Measurements from ENCODE around the gene THSD7B. TPM values are rescaled to one million over a fixed set of nuclear protein-coding genes. Genes with fewer than 3 reads are reported as not detected.

THSD7B gene
- total and polyA plus RNA-seq, 9 of the 15 experiments (the other 6 are each of a cell fraction or from before 2014, with no cell fraction given): not detected

DNA sequence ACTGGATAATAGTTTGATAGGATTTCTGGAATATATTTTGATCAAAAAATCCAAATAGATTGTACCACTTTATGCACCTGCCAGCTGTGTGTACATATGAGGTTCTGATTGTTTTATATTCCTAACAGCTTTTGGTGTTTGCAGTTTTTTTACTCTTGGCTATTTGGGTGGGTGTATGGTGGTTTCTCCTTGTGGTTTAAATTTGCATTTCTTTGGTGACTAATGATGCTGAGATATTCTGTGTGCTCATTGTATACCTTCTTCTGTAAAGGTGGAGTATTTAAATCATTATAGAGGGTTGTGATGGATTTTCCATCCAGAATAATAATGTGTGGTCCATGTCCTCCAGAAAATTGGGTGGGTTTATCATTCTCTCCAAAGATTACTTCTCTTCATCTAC is 372.9 kb downstream of the THSD7B start (continued):
- TF ChIP-seq, protein P1, sequence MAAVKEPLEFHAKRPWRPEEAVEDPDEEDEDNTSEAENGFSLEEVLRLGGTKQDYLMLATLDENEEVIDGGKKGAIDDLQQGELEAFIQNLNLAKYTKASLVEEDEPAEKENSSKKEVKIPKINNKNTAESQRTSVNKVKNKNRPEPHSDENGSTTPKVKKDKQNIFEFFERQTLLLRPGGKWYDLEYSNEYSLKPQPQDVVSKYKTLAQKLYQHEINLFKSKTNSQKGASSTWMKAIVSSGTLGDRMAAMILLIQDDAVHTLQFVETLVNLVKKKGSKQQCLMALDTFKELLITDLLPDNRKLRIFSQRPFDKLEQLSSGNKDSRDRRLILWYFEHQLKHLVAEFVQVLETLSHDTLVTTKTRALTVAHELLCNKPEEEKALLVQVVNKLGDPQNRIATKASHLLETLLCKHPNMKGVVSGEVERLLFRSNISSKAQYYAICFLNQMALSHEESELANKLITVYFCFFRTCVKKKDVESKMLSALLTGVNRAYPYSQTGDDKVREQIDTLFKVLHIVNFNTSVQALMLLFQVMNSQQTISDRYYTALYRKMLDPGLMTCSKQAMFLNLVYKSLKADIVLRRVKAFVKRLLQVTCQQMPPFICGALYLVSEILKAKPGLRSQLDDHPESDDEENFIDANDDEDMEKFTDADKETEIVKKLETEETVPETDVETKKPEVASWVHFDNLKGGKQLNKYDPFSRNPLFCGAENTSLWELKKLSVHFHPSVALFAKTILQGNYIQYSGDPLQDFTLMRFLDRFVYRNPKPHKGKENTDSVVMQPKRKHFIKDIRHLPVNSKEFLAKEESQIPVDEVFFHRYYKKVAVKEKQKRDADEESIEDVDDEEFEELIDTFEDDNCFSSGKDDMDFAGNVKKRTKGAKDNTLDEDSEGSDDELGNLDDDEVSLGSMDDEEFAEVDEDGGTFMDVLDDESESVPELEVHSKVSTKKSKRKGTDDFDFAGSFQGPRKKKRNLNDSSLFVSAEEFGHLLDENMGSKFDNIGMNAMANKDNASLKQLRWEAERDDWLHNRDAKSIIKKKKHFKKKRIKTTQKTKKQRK (IDR thresholded peaks at IDR 0.05; ENCODE audit: borderline replicate concordance, low read depth, low read length): no peak
- TF ChIP-seq LEF1 (IDR thresholded peaks at IDR 0.05) (no peak), MCM2 (IDR thresholded peaks at IDR 0.05; ENCODE audit: low read depth) (no peak), ZBTB7A (IDR thresholded peaks at IDR 0.05; ENCODE audit: borderline replicate concordance, control insufficient read depth, low read depth, low read length) (no peak), DMBX1 (CRISPR knock-in tag; IDR thresholded peaks at IDR 0.05; ENCODE audit: borderline replicate concordance) (no peak), HNRNPLL (IDR thresholded peaks at IDR 0.05; ENCODE audit: low read depth, low read length, poor library complexity, severe bottlenecking) (no peak), TBL1XR1 (IDR thresholded peaks at IDR 0.05; ENCODE audit: low read length in 2 of 2) (no peak), YBX1 (IDR thresholded peaks at IDR 0.05) (no peak), ATF1 (CRISPR knock-in tag; IDR thresholded peaks at IDR 0.05) (no peak), ATF1 (tag; IDR thresholded peaks at IDR 0.05) (no peak)
- TF ChIP-seq, protein P2, sequence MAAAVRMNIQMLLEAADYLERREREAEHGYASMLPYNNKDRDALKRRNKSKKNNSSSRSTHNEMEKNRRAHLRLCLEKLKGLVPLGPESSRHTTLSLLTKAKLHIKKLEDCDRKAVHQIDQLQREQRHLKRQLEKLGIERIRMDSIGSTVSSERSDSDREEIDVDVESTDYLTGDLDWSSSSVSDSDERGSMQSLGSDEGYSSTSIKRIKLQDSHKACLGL (CRISPR knock-in tag; IDR thresholded peaks at IDR 0.05; ENCODE audit: borderline replicate concordance, poor library complexity, severe bottlenecking): no peak

Data from K562 (cell line).